K562 (cell line): ENCODE data around the gene GJA8. TPM values are rescaled to one million over a fixed set of nuclear protein-coding genes. Genes with fewer than 3 reads are reported as not detected.
A peak's percentile ranks its signal among the peaks of the same experiment; 100 is the strongest.

Experiments used
- ATAC-seq: fragments of 200-7000 bp; cut with Tn5 transposase; 3 replicates; pipeline ENCODE4 v1.9.1; 2020; ENCODE audit warnings: moderate library complexity
- BruUV-seq: library from RNA; stranded (reverse); fragments of 400-500 nt; replicated peaks from 2 replicates; lab custom pipeline; 2021; lab: Mats Ljungman, UMichigan
- CTCF ChIA-PET: fragments of 300-600 bp; formaldehyde crosslinking; extraction: SDS; loops from one replicate; lab custom pipeline; 2021; ENCODE audit warnings: low intra/inter-chr PET ratio; lab: Yijun Ruan, JAX
- POLR2A ChIA-PET: fragments of 300-600, 350-650 bp; sonication (Branson Sonifier 250); formaldehyde crosslinking; extraction: SDS; loops from one replicate; lab custom pipeline; 2021; ENCODE audit warnings: antibody characterized with exemption, inconsistent platforms; lab: Yijun Ruan, JAX
- DNase-seq, 4 experiments: peaks; one replicate each; pipeline versions ENCODE4 v3.0.0 to v3.0.0-alpha.2; 2011 to 2018; ENCODE audit warnings: low spot score in 3 of 4, mixed read lengths in 3 of 4; ENCODE audit errors: extremely low read depth in 1 of 4
- FAIRE-seq: peaks from 2 replicates; lab custom pipeline; 2011; peaks lifted over from hg19 to GRCh38; lab: Jason Lieb, UNC
- H2AFZ ChIP-seq: 2 replicates; pipeline ENCODE4 v1.6.0; 2011; ENCODE audit warnings: low read depth, low read length, control low read depth, inconsistent platforms
- H3K27ac ChIP-seq: fragments of 200-600 bp; 3 replicates; pipeline ENCODE4 v1.8.0; 2011; ENCODE audit warnings: low read depth, mild to moderate bottlenecking, control low read depth, inconsistent platforms, low read length, moderate library complexity, mixed read lengths; ENCODE audit errors: extremely low read depth
- H3K27me3 ChIP-seq, 2 experiments: fragments of 300-600 bp in 1 of 2; 2 replicates in 1 of 2; 3 replicates in 1 of 2; pipeline versions ENCODE4 v1.6.0 to v1.8.0; 2011; ENCODE audit warnings: inconsistent platforms in 2 of 2, low read length in 2 of 2, mild to moderate bottlenecking in 1 of 2, mixed read lengths in 1 of 2, moderate library complexity in 1 of 2; ENCODE audit not compliant: control insufficient read depth in 2 of 2, insufficient read depth in 2 of 2
- H3K36me3 ChIP-seq: fragments of 300-600 bp; 3 replicates; pipeline ENCODE4 v1.8.0; 2011; ENCODE audit warnings: mild to moderate bottlenecking, low read length, inconsistent platforms; ENCODE audit not compliant: control insufficient read depth, insufficient read depth
- H3K4me1 ChIP-seq, 2 experiments: fragments of 200-600 bp in 1 of 2; replicated peaks in 1 of 2; 2 replicates in 1 of 2; 3 replicates in 1 of 2; pipeline versions ENCODE4 v1.5.1 to v1.8.0; 2011; ENCODE audit warnings: inconsistent platforms in 2 of 2, low read length in 2 of 2, mild to moderate bottlenecking in 1 of 2, mixed read lengths in 1 of 2, moderate library complexity in 1 of 2; ENCODE audit not compliant: control insufficient read depth in 2 of 2, insufficient read depth in 2 of 2
- H3K4me2 ChIP-seq: 2 replicates; pipeline ENCODE4 v1.6.1; 2011; ENCODE audit warnings: low read length, control low read depth, inconsistent platforms, mixed read lengths; ENCODE audit not compliant: insufficient read depth
- H3K4me3 ChIP-seq: fragments of 200-600 bp; sonication (generic), shearing (Covaris generic); 2 replicates; pipeline ENCODE4 v1.5.1; 2016; ENCODE audit warnings: control low read depth, inconsistent platforms
- H3K79me2 ChIP-seq: fragments of 200-600 bp; 3 replicates; pipeline ENCODE4 v1.8.0; 2011; ENCODE audit warnings: low read length, inconsistent platforms; ENCODE audit not compliant: control insufficient read depth, insufficient read depth
- H3K9ac ChIP-seq, 2 experiments: 2 replicates each; pipeline versions ENCODE4 v1.6.0 to v1.6.1; 2011; ENCODE audit warnings: low read depth in 2 of 2, low read length in 2 of 2, control low read depth in 1 of 2, inconsistent platforms in 1 of 2, mild to moderate bottlenecking in 1 of 2, mixed read lengths in 1 of 2; ENCODE audit not compliant: insufficient read depth in 1 of 2
- H3K9me1 ChIP-seq: one replicate; pipeline ENCODE4 v1.6.0; 2011; ENCODE audit warnings: inconsistent platforms, mild to moderate bottlenecking, low read length, moderate library complexity; ENCODE audit not compliant: control insufficient read depth, insufficient read depth
- H3K9me3 ChIP-seq: replicated peaks from 2 replicates; pipeline ENCODE4 v1.5.1; 2011; ENCODE audit warnings: low read depth, low read length, inconsistent platforms; ENCODE audit not compliant: control insufficient read depth, insufficient read depth
- H4K20me1 ChIP-seq: replicated peaks from 2 replicates; pipeline ENCODE4 v1.6.1; 2011; ENCODE audit warnings: low read length, inconsistent platforms, mixed read lengths; ENCODE audit not compliant: control insufficient read depth, insufficient read depth
- CTCF ChIP-seq, 3 experiments: IDR thresholded peaks in 2 of 3; conservative IDR thresholded peaks in 1 of 3; 2 replicates each; pipeline ENCODE4 v1.5.1; 2011 to 2012; ENCODE audit warnings: low read length in 3 of 3, mild to moderate bottlenecking in 3 of 3, control low read depth in 2 of 3, improper control_type of control experiment in 1 of 3, inconsistent platforms in 1 of 3, low read depth in 1 of 3, mixed read lengths in 1 of 3, moderate library complexity in 1 of 3; ENCODE audit not compliant: insufficient read depth in 2 of 3
- HIVEP1 ChIP-seq: fragments of 250-450 bp; sonication (Bioruptor Pico); IDR thresholded peaks from 2 replicates; pipeline ENCODE4 v1.4.0; 2020; ENCODE audit warnings: mild to moderate bottlenecking
- KLF10 ChIP-seq: fragments of 250-450 bp; sonication (Bioruptor Pico); IDR thresholded peaks from 2 replicates; pipeline ENCODE4 v1.6.1; 2021; ENCODE audit warnings: matching md5 sums
- RAD21 ChIP-seq, 2 experiments: fragments of 250-450 bp in 1 of 2; fragments of 450-650 bp in 1 of 2; sonication (Bioruptor Pico) in 1 of 2; formaldehyde crosslinking in 1 of 2; IDR thresholded peaks in 1 of 2; conservative IDR thresholded peaks in 1 of 2; 2 replicates each; pipeline versions ENCODE4 v1.4.0 to v1.8.0; 2020 to 2022; ENCODE audit warnings: mild to moderate bottlenecking in 2 of 2, moderate library complexity in 1 of 2
- RFX1 ChIP-seq: fragments of 450-650 bp; IDR thresholded peaks from 2 replicates; pipeline ENCODE4 v1.6.1; 2016; ENCODE audit warnings: mild to moderate bottlenecking, moderate library complexity
- SIN3A ChIP-seq, 2 experiments: fragments of 150-350 bp in 1 of 2; IDR thresholded peaks; 2 replicates each; pipeline ENCODE4 v1.6.1; 2011 to 2016; ENCODE audit warnings: borderline replicate concordance in 2 of 2, low read depth in 2 of 2, low read length in 2 of 2, mild to moderate bottlenecking in 2 of 2, moderate library complexity in 2 of 2; ENCODE audit not compliant: control insufficient read depth in 1 of 2
- SMARCA5 ChIP-seq: fragments of 450-650 bp; IDR thresholded peaks from 2 replicates; pipeline ENCODE4 v1.6.1; 2016
- SNAPC5 ChIP-seq: fragments of 250-450 bp; sonication (Bioruptor Pico); IDR thresholded peaks from 2 replicates; pipeline ENCODE4 v1.8.0; 2021; ENCODE audit warnings: moderate library complexity, mild to moderate bottlenecking, inconsistent platforms
- THRB ChIP-seq: fragments of 450-650 bp; formaldehyde crosslinking; conservative IDR thresholded peaks from 2 replicates; pipeline ENCODE4 v1.4.0; 2022; ENCODE audit warnings: mild to moderate bottlenecking, missing genetic modification characterization
- YY1 ChIP-seq, 3 experiments: IDR thresholded peaks; 2 replicates each; pipeline ENCODE4 v1.6.1; 2011; ENCODE audit warnings: low read length in 2 of 3, mild to moderate bottlenecking in 2 of 3, moderate library complexity in 2 of 3, borderline replicate concordance in 1 of 3, control low read depth in 1 of 3, low read depth in 1 of 3; ENCODE audit not compliant: insufficient read depth in 3 of 3, insufficient replicate concordance in 2 of 3, control insufficient read depth in 1 of 3, insufficient read length in 1 of 3; ENCODE audit errors: extremely low read depth in 1 of 3
- ZBTB34 ChIP-seq: fragments of 250-450 bp; sonication (Bioruptor Pico); IDR thresholded peaks from 2 replicates; pipeline ENCODE4 v1.8.0; 2021; ENCODE audit warnings: mild to moderate bottlenecking, moderate library complexity
- WGBS: fragments of 100-300 bp; shearing (Covaris generic); methylation state at CpG from one replicate; pipeline ENCODE4 v1.1.6; 2016; ENCODE audit warnings: low coverage, mixed read lengths; ENCODE audit not compliant: insufficient coverage; ENCODE audit errors: missing lambda C conversion rate; 5-methylcytosine and 5-hydroxymethylcytosine counted together
- in situ Hi-C: fragments of 300-500 bp; cut with MboI; formaldehyde crosslinking; loops from 4 replicates; pipeline ENCODE4 v1.15.0; 2018; ENCODE audit warnings: inconsistent platforms, mixed read lengths
- intact Hi-C: fragments of 100-400 bp; cut with micrococcal nuclease; formaldehyde crosslinking; loops from 2 replicates; pipeline ENCODE4 v1.14.2; 2022
- polyA plus RNA-seq, 8 experiments: library from polyadenylated mRNA; depleted of rRNA in 4 of 8; stranded (reverse) in 5 of 8; unstranded in 3 of 8; fragments of >200 nt; fragmentation: Nextera tagmentation in 2 of 8; fragmentation: Illumina TruSeq in 1 of 8; extraction: Ambion mirVana in 2 of 8; extraction: Trizol in 1 of 8; gene quantifications; 2 replicates each; pipeline versions ENCODE4 v1.2.1 to v1.2.3, GENCODE V29; 2011 to 2014; ENCODE audit warnings: inconsistent platforms in 1 of 8, missing spikeins in 1 of 8
- total RNA-seq, 7 experiments: library from RNA; depleted of rRNA in 6 of 7; stranded (reverse); fragments of >200 nt in 6 of 7; fragmentation: Illumina TruSeq in 2 of 7; extraction: Trizol in 2 of 7; gene quantifications; 2 replicates each; pipeline versions ENCODE4 v1.2.1 to v1.2.3, GENCODE V29; 2011 to 2021; ENCODE audit warnings: low replicate concordance in 1 of 7

The GJA8 gene
- total and polyA plus RNA-seq, 9 of the 15 experiments (the other 6 are each of a cell fraction or from before 2014, with no cell fraction given) = not detected

GRCh38 chr1:147890177-147890790 is 12.3 kb upstream of the GJA8 start (continued):
- TF ChIP-seq THRB = no peak
- TF ChIP-seq RFX1 = no peak
- peak; percentile 81 to 98 for TF ChIP-seq RAD21 (CRISPR knock-in tag; conservative IDR thresholded peaks at IDR 0.05 in 1 of 2, IDR thresholded peaks at IDR 0.05 in 1 of 2)
- no peak for TF ChIP-seq SNAPC5
- TF ChIP-seq CTCF (IDR thresholded peaks at IDR 0.05 in 2 of 3, conservative IDR thresholded peaks at IDR 0.05 in 1 of 3; ENCODE audit: insufficient read depth in 2 of 3, low read depth in 1 of 3, low read length in 3 of 3) = peak; percentile 89 to 94 (median 89)
- no peak for TF ChIP-seq SMARCA5

- peaks cover 2 to 6% of the 10 kb centered on the region in 2 experiments; a peak in 4 of 5 replicates for H3K27me3 ChIP-seq
- H3K27ac ChIP-seq = no peak overlapping the region
- H4K20me1 ChIP-seq = no peaks in the 10 kb centered on the region
- H2AFZ ChIP-seq = no peak overlapping the region
- H3K9ac ChIP-seq = no peak overlapping the region
- 0% methylated on average over 5 of the region's 5 CpGs for WGBS
- H3K4me3 ChIP-seq = no peak overlapping the region
- ChIA-PET CTCF (interaction anchor here (0.9 kb wide), 1 partner anchor 618 kb away, joined by 4 read pairs; no protein-coding TSS in a partner anchor), POLR2A (no interaction called here)
- no peaks in the 10 kb centered on the region for H3K9me1 ChIP-seq
- DNase-seq (no peak), ATAC-seq (no peak), FAIRE-seq (no peak)
- H3K4me2 ChIP-seq = no peak overlapping the region
- H3K9me3 ChIP-seq = no peaks in the 10 kb centered on the region
- no TSS peak for BruUV-seq
- no peaks in the 10 kb centered on the region for H3K36me3 ChIP-seq
- no peaks in the 10 kb centered on the region for H3K4me1 ChIP-seq
- in situ Hi-C loops = loop anchor here (5.0 to 10.0 kb wide), 3 partner anchors 49 to 616 kb away; no protein-coding TSS in a partner anchor
- H3K79me2 ChIP-seq = no peaks in the 10 kb centered on the region
- intact Hi-C loops = loop anchor here (2.0 to 10.0 kb wide), 4 partner anchors 249 to 616 kb away; no protein-coding TSS in a partner anchor
- no peak for TF ChIP-seq SIN3A (IDR thresholded peaks at IDR 0.05; ENCODE audit: borderline replicate concordance in 2 of 2, control insufficient read depth in 1 of 2, low read depth in 2 of 2, low read length in 2 of 2)
- TF ChIP-seq ZBTB34 (CRISPR knock-in tag) = no peak
- no peak for TF ChIP-seq KLF10 (CRISPR knock-in tag)
- TF ChIP-seq HIVEP1 = no peak
- no peak for TF ChIP-seq YY1 (IDR thresholded peaks at IDR 0.05; ENCODE audit: borderline replicate concordance in 1 of 3, control insufficient read depth in 1 of 3, extremely low read depth in 1 of 3, insufficient read depth in 3 of 3, insufficient read length in 1 of 3, insufficient replicate concordance in 2 of 3, low read depth in 1 of 3, low read length in 2 of 3)
- TF ChIP-seq RAD21 (CRISPR knock-in tag; conservative IDR thresholded peaks at IDR 0.05 in 1 of 2, IDR thresholded peaks at IDR 0.05 in 1 of 2) = no peak
These were observed 11.5 kb upstream of the GJA8 start for GRCh38 chr1:147891088-147891487.
